Kidney epithelial cell (primary cell): Measurements from ENCODE around the gene CHST11. TPM values are rescaled to one million over a fixed set of nuclear protein-coding genes. Genes with fewer than 3 reads are reported as not detected.
A peak's percentile ranks its signal among the peaks of the same experiment; 100 is the strongest.

ENCODE experiments used
- DNase-seq: peaks from one replicate; pipeline ENCODE4 v3.0.0-alpha.2; 2010; ENCODE audit warnings: low read depth
- H3K27me3 ChIP-seq: 2 replicates; pipeline ENCODE4 v1.6.0; 2011; ENCODE audit warnings: low read length; ENCODE audit not compliant: control insufficient read depth, insufficient read depth
- H3K36me3 ChIP-seq: 2 replicates; pipeline ENCODE4 v1.5.1; 2011; ENCODE audit warnings: low read length; ENCODE audit not compliant: control insufficient read depth, insufficient read depth
- H3K4me3 ChIP-seq: 2 replicates; pipeline ENCODE4 v1.5.1; 2011; ENCODE audit warnings: low read depth, mild to moderate bottlenecking, control low read depth, low read length
- total RNA-seq: library from RNA; depleted of rRNA; stranded (reverse); fragments of >200 nt; gene quantifications from 2 replicates; pipeline ENCODE4 v1.2.3, GENCODE V29; 2015
- TF ChIP-seq, protein P1 (sequence below): IDR thresholded peaks from 2 replicates; pipeline ENCODE4 v1.5.1; 2011; ENCODE audit warnings: mild to moderate bottlenecking, moderate library complexity, low read length, control low read depth, inconsistent platforms; ENCODE audit not compliant: insufficient read depth, poor library complexity, severe bottlenecking

CHST11 gene
- total RNA-seq, 1 donor from 2014 or later, result 32.6 TPM

GRCh38 chr12:104673696-104674482, 217.1 kb downstream of the CHST11 start:
- TF ChIP-seq, protein P1, sequence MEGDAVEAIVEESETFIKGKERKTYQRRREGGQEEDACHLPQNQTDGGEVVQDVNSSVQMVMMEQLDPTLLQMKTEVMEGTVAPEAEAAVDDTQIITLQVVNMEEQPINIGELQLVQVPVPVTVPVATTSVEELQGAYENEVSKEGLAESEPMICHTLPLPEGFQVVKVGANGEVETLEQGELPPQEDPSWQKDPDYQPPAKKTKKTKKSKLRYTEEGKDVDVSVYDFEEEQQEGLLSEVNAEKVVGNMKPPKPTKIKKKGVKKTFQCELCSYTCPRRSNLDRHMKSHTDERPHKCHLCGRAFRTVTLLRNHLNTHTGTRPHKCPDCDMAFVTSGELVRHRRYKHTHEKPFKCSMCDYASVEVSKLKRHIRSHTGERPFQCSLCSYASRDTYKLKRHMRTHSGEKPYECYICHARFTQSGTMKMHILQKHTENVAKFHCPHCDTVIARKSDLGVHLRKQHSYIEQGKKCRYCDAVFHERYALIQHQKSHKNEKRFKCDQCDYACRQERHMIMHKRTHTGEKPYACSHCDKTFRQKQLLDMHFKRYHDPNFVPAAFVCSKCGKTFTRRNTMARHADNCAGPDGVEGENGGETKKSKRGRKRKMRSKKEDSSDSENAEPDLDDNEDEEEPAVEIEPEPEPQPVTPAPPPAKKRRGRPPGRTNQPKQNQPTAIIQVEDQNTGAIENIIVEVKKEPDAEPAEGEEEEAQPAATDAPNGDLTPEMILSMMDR, result no peak
- no peak for DNase-seq
- no peaks in the 10 kb centered on the region for H3K27me3 ChIP-seq
- no peak overlapping the region for H3K4me3 ChIP-seq
- H3K36me3 ChIP-seq, result no peaks in the 10 kb centered on the region

GRCh38 chr12:104676636-104677035, 219.9 kb downstream of the CHST11 start:
- TF ChIP-seq, protein P1, result no peak
- DNase-seq, result no peak
- Histone ChIP-seq H3K36me3 (no peaks in the 10 kb centered on the region), H3K27me3 (no peaks in the 10 kb centered on the region), H3K4me3 (no peak overlapping the region)

DNA sequence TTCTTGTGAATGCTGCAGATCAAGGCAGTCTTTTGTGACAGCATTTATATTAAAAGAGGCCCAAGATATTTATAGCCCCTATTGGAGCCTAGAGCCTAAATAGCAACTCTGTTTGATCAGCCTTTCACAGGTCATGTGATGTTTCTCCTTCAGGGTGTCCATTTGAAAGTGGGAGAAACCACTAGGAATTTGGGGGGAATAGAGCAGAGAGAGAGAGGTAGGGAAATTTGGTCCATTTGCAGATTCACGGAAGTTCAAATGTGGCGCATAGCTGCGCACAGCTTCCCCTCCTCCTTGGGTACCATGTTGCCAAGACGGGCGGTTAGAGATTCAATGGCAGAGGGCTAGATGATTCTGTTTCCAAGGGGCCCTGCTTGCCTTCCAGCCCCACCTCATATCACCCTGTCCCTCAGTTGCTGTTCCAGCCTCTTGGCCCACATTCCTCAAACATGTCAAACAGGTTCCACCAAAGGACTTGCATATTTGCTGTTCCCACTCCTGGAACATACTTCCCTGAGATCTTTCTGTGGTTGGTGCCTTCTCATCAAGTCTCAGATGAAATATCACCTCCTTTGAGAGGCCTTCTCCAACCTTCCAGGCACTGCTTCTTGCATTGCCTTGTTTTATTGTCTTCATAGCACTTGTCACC, 220.8 kb downstream of the CHST11 start:
- no peak for DNase-seq
- TF ChIP-seq, protein P1, result no peak
- no peaks in the 10 kb centered on the region for H3K36me3 ChIP-seq
- no peak overlapping the region for H3K4me3 ChIP-seq
- no peaks in the 10 kb centered on the region for H3K27me3 ChIP-seq

GRCh38 chr12:104680070-104680469, 223.3 kb downstream of the CHST11 start:
- no peaks in the 10 kb centered on the region for H3K27me3 ChIP-seq
- TF ChIP-seq, protein P1, result peak; percentile 30
- H3K4me3 ChIP-seq, result no peak overlapping the region
- no peaks in the 10 kb centered on the region for H3K36me3 ChIP-seq
- DNase-seq, result no peak

GRCh38 chr12:104680491-104680890, 223.7 kb downstream of the CHST11 start:
- TF ChIP-seq, protein P1, result no peak
- no peak overlapping the region for H3K4me3 ChIP-seq
- no peak for DNase-seq
- no peaks in the 10 kb centered on the region for H3K27me3 ChIP-seq
- H3K36me3 ChIP-seq, result no peaks in the 10 kb centered on the region
